Measurements from ENCODE around the gene FANCM.

DNA sequence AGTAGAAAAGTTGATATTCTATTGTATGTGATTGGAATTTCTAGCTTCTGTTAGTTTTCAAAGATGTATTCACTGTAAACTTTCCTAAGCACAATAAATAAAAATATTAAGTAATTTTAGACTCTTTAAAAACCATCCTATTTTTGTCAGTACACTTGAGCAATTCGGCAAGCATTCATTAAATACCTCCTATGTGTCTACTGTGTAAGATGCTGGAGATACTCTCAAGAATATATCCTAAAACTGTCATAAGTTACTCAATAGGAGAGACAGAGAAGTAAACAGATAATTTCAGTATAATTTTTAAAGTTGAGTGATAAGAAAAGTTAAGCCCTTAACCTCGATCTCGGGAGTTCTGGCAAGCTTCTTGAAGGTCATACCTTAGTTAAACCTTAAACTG lies 46.1 kb downstream of the FANCM start:
- TF ChIP-seq, protein P1, sequence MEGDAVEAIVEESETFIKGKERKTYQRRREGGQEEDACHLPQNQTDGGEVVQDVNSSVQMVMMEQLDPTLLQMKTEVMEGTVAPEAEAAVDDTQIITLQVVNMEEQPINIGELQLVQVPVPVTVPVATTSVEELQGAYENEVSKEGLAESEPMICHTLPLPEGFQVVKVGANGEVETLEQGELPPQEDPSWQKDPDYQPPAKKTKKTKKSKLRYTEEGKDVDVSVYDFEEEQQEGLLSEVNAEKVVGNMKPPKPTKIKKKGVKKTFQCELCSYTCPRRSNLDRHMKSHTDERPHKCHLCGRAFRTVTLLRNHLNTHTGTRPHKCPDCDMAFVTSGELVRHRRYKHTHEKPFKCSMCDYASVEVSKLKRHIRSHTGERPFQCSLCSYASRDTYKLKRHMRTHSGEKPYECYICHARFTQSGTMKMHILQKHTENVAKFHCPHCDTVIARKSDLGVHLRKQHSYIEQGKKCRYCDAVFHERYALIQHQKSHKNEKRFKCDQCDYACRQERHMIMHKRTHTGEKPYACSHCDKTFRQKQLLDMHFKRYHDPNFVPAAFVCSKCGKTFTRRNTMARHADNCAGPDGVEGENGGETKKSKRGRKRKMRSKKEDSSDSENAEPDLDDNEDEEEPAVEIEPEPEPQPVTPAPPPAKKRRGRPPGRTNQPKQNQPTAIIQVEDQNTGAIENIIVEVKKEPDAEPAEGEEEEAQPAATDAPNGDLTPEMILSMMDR (IDR thresholded peaks at IDR 0.05; ENCODE audit: low read length): no peak
- TF ChIP-seq EZH2 (IDR thresholded peaks at IDR 0.05; ENCODE audit: borderline replicate concordance, low read length): no peak
